Hematopoietic multipotent progenitor cell treated with erythropoietin and hydrocortisone succinate and interleukin-3 and kit ligand, for 15 days (in vitro differentiated cells): ENCODE data around the gene ORMDL3.
A peak's percentile ranks its signal among the peaks of the same experiment; 100 is the strongest.
"Not testable (repeated sequence)": the region's sequence is repeated elsewhere in the genome, so short reads cannot be mapped to it uniquely, and the experiment has no call there.

Experiments used
- DNase-seq: peaks from one replicate; pipeline ENCODE4 v3.0.0-alpha.2; 2015; ENCODE audit warnings: low spot score

ORMDL3 gene

DNA sequence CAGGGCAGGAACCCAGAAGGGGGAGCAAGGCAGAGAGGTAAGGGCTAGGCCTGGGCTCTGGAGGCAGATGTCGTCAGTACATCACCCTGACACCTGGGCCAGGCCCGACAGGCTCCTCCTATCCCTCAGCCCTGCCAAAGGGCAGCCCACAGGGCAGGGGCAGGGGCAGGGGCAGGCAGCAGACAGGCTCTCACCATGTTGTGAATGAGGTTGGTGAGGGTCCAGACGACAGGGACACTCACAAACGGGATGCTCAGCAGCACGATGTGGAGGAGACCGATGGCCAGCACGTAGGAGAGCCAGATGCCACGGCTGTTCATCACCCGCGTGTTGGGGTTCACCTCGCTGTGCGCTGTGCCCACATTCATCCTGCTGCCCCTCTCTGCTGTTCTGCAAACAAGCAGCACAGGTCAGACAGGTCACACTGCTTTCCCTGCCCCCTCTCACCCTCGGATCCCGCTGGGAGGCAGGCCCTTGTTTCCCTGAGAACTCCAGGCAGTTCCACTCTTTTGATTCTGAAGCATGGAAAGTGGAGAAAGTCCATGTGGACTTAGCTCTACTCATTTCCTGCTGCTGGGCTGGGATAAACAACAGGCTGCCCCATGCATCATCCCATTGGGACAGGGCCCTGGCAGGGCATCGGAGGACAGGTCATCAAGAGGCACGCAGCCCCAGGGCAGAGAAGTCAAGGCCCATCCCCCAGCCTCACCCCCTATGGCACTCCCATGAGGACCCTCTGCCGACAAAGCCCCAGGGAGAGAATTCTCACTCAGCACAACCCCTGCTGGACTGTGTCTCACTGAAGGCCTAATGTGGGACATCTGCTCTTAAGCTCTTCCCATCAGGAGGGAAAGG is 3.3 kb downstream of the ORMDL3 start:
- DNase-seq = no peak

DNA sequence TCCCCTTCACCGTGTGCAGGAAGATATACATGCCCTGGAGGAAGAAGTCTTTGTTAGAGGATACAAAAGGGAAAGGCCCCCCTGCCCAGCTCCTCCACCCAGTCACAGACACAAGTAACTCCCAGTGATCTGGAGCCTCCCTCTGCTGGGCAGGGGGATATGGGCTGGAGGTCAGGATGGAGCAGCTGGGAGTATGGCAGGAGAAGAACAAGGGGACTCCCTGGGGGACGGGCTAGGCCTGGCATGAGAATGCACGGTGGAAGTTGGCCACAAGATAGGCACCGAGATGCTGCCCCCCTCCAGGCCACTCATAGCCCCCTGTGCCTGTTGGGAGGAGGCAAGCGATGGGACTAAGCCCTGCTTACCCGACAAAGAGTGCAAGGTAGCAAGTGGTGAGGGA is 4.2 kb downstream of the ORMDL3 start:
- DNase-seq = no peak

DNA sequence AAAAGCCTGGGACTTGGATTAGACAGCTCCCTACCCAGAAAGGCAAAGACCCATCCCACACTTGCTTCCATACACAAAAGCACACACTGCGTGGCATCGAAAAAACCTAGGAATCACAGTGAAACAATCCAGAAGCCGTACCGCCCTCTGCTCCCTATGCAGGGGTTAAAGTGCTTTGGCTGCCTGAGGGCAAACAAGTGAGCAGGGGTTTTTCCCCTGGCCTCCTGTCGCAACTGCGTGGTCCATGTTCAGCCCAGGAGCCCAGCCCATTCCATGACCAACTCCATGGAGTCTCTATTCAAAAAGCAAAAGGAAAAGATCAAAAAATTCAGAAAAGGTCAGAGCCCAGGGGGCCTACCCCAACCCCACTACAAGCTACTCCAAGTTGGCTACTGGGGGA is 5.4 kb downstream of the ORMDL3 start:
- DNase-seq = no peak

DNA sequence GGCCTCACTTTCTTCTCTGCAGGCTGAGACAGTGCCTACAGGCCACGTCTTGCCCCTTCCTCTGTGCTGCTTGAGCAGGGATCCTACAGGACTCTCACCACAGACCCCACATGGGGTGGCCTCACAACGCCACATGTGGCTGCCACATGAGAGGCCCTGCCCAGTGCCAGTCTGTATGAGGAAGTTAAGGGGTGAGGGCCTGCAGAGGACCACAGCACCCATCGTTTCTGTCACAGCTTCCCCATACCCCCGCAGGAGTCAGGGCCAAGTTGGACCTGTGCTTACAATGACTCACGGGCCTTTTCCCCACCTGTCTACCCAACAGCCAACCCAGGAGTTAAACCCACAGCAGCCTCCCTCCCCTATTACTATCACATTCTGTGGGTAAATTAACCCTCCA is 6.1 kb downstream of the ORMDL3 start:
- no peak for DNase-seq

DNA sequence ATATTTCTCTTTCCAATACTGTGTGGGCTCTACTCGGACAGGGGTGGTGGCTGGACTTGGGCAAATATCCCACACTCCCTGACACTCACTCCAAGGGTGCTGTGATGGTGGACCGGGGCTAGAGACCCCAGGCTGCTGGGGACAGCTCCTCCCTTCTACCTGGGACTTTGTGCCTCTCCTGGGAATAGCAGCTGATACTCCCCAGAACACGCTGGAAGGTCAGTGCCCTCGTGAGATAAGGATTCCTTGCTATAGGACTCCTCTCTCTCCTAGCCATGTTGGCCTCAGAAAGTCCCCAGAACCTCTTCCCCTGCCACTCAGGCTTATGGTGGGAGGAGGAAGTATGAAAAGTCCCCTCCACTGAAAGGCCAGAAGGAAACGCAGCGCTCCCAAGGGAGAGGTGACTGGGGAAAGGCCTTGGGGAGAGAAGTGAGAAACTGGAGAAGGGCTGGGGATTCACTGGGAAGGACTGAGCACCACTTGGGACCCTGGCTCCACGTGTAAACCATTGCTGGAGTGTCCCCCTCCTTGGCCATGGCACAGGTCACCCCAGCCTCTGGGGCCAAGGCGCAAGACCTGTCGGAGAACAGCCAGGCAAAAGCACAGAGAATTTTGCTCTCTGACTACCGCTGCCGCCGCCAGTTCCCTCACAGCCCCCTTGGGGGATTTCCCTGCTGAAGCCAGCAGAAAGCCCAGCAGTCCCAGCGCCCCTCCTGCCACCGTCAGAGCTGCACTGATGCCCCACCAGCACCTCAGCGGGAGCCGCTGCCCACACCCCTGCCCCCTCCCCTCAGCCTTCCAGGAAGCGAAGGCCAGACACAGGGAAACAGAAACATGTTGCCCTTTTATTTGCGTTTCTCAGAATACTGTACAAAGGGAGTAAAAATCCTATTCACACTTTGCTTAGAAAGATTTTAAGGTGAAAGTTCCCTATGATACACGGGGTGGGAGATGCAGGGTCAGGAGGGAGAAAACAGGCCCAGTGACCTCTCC is 6.9 kb downstream of the ORMDL3 start:
- DNase-seq = no peak

DNA sequence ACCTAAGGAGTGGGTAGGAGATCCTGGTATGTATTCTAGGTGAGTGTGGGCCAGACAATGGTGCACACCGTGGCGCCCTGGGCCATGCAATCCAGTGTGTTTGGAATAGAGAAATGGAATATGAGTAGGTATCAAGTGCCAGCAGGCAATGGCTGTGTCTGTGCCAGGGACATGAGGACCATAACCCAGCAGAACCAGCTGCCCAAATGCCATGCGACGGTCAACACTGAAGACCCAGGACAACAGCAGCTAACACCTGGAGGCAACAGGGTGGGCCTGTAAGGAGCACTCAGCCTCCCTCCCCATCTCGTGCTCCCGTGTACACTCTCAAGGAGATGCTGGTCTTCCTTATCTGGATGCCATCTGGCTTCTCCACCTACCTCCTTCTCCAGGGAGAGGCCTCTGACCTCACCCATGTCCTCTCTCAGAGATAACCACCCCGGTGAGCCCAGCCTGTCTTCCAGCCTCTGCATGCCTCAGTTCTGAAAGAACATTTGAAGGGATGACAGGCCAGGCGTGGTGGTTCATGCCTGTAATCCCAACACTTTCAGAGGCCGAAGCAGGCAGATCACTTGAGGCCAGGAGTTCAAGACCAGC is 8.2 kb downstream of the ORMDL3 start:
- DNase-seq = peak; percentile 68

DNA sequence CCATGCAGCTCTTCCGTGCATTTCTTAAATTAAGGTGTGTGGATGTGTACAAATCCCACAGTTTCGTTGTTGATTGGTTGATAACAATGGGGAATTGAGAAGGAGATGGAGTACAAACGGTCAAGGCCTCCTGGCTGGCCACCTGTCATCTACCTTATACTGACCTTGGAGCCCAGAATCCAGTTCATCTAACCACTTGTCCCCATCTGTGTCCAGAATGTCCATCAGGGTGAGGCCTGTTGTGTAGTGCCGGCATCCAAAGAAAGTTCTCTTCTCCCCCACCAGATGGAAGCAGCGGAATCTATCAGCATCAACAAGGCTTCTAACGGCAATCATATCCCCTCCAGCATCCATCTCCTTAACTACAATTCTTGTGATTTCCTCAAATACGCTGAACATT is 10.5 kb downstream of the ORMDL3 start:
- DNase-seq = no peak

DNA sequence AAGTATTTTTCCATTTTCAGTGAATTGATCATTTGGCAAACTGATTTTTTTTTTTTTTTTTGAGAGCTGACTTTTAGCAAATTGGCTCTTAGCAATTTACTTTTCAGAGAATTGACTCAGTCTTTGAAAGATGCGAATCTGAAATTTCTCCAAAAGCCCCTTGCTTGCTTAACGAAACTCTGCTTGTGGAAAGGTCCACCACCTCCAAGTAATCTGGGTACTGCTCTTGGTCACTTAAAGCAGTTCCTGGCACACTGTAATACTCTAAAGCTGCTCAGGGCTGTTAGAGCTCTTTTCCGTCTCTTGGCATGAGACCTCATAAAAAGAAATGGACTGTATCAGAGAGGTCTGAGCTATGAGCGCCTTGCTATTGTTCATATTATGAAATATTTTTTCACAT is 11.8 kb downstream of the ORMDL3 start:
- DNase-seq = no peak

DNA sequence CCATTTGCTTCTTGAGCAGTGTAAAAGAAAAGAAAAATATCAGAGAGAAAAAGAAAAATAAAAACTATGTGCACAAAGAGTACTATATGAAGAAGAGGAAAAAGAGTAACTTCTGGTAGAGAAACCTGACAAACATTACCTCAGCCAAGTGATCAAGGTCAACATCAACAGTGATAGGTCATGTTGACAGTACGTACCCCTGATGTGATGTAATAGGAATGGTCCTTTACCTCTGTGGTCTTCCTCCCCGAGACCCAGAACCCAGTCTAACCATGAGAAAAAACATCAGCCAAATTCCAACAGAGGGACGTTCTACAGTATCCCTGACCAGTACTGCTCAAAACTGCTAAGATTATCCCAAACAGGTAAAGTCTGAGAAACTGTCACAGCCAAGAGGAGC is 13.4 kb downstream of the ORMDL3 start:
- no peak for DNase-seq

DNA sequence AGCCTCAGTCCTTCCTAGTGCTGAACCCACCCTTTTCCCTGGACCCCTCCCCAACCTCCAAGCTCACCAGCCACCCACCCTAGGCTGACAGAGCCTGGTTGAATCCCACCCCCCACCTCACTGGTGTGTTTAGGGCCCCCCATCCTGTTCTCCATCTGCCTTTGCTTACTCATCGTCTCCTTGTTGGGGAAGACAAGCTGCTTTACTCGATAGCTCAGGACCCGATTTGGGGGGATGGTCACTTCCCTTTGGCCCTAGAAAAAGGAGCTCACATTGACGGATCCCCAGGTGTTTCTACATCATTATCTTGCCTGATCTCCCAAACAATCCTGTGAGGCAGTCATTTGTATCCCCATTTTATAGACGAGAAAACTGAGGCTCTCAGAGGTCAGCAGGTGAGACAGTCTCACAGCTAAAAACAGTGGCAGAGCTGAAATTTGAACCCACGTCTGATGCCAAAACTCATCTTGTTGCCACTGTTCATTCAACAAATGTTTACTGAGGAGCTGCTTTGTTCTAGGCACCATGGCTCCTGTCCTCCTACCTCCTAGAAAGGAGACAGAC is 18.5 kb downstream of the ORMDL3 start:
- DNase-seq = no peak

DNA sequence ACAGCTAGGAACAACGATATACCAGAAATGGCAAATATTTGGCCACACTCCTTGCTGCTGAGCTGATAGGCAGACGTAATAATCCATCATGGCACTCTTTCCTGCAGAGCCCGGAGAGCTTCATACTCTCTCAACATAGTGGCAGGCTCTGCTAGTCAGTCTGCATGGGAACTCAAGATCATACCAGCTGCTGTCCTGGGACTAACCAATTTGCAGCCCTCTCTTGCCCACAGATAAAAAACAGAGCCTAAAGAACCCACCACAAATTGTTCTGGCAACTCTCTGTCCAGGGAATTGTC is 22.5 kb downstream of the ORMDL3 start:
- DNase-seq = no peak

DNA sequence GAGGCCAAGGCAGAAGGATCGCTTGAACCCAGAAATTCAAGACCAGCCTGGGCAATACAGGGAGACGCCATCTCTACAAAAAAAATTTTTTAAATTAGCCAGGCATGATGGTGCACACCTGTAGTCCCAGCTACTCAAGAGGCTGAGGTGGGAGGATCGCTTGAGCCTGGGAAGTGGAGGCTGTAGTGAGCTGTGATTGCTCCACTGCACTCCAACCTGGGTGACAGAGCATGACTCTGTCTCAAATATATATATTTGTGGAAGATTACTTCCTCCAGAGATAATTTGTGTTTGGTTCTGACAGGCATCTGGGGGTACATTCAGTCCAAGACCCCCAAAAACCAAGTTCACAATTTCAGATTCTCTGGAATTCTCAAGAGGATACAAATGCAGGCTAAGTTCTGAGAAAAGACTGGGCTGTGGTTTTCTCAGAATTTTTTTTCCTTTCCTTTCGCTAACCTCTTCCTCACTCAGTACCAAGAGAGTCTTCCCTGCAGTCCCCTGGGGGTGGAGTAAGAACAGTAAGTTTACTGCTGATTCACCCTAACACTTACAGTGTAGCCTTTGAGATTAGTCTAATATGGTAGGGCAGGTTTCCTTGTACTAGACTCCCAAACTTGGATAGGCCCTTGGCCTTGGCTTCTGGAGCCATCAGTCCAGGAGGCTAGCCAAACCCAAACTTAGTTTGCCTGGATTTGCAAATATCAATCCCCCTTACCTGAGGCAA is 24.1 kb downstream of the ORMDL3 start:
- peak; percentile 33 for DNase-seq

DNA sequence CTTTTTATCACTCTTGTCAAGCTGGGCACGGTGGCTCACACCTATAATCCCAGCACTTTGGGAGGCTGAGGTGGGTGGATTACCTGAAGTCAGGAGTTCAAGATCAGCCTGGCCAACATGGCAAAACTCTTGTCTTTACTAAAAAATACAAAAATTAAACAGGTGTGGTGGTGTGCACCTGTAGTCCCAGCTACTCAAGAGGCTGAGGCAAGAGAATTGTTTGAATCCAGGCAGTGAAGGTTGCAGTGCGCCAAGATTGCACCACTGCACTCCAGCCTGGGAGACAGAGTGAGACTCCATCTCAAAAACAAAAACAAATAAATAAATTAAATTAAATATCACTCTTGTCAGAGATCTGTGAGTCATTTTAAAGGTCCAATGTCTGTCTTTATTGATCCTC is 25.4 kb downstream of the ORMDL3 start:
- not testable (repeated sequence) for DNase-seq

DNA sequence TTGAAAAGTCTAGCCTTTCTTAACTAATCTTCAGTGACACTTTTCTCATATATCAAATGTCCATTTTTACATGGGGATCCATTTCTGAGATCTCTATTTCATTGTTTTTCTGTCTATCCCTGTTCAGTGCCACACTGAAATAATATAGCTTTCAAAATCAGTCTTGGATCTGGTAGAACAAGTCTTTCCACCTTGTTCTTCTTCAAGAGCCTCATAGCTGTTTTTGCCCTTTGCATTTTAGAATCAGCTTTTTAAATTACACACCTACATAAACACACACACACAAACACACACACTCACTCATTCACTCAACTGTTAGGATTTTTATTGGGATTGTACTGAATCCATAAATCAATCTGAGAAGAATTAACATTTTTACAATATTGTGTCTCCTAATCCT is 28.2 kb downstream of the ORMDL3 start:
- no peak for DNase-seq

DNA sequence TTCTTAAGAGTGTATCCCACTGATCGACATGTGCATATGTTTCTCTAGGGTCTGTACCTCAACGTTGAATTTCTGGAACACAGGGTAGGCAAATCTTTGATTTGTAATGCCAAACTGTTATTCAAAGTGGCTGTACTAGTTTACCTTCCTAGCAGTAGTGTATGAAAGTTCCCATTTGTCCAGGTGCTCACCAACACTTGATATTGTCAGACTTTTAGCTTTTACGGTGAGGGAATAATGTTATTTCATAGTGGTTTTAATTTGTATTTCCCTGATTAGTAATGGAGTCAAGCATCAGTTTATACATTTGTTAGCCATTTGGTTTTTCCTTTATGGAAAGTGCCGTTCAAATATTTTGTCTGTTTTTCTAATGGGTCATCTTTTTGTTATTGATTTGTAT is 29.3 kb downstream of the ORMDL3 start:
- no peak for DNase-seq

DNA sequence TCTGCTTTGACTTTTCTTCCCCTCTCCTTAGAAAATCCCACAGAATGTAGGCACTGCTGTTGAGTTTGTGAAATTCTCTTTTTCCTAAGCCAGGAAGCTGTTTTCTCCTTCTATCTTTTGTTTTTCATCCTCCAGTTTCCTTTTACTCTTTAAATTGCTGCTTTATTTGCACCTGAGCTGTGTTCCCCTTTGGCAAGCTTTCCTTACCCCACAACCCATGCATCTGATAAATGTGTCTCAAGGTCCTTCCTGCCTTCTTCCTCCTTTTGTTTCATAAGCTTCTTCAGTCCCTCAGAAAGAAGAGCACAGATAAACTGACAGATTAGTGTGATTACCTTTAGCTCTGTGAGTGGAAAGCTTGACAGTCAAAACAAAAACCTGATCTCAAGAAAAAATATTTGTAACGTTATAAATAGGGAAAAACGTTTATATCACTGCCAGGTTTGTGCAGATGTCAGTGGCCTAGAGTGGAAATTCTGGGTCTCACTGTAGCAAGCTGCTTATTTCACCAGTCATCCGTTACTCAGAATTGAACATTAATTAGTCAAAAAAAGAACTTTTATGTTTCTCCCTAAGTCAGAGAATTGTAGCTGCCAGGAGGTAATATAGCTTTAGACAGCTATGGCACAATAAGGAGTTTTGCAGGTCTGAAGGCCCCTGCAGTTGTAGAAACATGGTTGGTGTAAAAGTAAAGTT is 32.6 kb downstream of the ORMDL3 start:
- DNase-seq = no peak

DNA sequence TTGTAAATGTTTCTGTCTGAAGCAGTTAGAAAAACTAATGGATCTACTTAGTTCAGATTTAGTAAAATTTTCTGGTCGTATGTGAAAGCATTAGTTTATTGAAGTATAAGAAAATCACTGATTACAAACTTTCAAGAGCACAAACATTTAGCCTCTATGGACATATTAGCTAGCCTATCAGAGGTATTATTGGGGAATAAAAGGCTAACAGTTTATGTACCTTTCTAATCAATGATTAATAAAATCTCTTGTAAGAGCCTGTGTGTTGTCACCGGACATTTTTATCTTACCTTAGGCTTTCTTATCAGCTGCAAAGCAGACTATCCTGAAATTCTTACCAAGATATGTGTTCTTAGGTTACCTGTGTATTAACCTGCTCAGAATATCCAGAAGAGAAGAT is 38.2 kb downstream of the ORMDL3 start:
- DNase-seq = no peak

DNA sequence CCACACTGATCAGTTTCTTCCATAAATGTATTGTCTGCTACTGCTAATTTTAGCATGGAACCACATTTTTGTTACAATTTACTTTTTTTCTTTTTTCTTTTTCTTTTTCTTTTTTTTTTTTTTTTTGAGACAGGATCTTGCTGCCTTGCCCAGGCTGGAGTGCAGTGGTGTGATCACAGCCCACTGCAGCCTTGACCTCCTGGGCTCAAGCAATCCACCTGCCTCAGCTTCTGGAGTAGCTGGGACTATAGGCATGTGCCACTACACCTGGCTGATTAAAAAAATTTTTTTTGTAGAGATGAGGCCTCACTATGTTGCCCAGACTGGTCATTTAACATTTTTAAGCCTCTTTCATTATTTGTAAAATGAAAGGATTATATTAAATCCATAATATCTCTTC is 40.3 kb downstream of the ORMDL3 start:
- DNase-seq = no peak

DNA sequence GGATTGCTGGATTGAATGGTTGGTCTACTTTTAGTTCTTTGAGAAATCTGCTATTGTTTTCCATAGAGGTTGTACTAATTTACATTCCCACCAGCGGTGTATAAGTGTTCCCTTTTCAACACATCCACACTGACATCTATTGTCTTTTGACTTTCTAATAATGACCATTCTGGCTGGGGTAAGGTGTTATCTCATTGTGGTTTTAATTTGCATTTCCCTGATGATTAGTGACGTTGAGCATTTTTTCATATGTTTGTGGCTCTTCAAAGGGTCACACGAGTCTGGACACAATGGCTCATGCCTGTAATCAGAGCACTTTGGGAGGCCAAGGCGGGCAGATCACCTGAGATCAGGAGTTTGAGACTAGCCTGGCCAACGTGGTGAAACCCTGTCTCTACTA is 41.3 kb downstream of the ORMDL3 start:
- DNase-seq = not testable (repeated sequence)

DNA sequence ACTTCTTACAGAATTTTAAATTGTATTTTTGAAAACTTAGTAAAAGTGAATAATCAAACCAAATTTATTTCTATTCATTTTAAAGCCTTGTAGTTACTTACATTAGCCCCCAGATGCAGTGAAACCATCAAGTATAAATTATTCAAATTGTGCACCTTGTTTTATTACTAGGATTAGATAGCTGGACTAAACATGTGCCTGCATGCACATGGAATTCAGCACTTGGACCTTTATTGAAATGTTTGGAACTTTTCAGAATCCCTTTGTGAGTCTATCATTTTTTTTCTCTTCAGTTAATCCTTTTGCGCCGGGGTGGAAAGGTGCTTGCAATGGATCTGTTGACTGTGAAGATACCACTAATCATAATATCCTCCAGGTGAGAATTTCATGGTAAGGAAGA is 54.6 kb downstream of the ORMDL3 start:
- peak; percentile 45 for DNase-seq

DNA sequence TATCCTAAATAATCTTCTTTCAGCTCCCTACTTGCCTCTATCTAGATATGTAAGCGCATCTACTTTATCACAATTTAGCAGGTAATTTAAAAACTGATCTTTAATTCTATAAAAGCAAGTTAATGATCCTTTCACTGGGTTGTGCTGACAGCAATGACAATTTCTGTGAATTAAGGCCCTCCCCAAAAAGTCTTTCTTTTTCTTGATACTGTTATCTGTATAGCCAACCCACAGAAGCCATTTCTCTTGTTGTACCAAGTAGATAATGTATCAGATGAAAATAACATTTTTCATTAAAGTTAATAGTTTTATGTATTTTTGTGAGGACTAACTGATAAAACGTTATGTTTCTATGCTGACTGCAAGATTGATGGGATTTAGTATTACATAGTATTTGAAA is 55.6 kb downstream of the ORMDL3 start:
- DNase-seq = no peak
